D721Med (cell line): ENCODE measurements around the gene TSHZ1.

Experiments used
- DNase-seq: peaks from one replicate; pipeline ENCODE4 v3.0.0; 2011; ENCODE audit warnings: low spot score; ENCODE audit not compliant: insufficient read length
- FAIRE-seq: peaks from 2 replicates; lab custom pipeline; 2011; peaks lifted over from hg19 to GRCh38; lab: Jason Lieb, UNC
- TF ChIP-seq, protein P1 (sequence below): IDR thresholded peaks from 2 replicates; pipeline ENCODE4 v1.5.1; 2012; ENCODE audit warnings: mild to moderate bottlenecking, control low read depth; ENCODE audit not compliant: insufficient read depth; ENCODE audit errors: missing control alignments

TSHZ1 gene

DNA sequence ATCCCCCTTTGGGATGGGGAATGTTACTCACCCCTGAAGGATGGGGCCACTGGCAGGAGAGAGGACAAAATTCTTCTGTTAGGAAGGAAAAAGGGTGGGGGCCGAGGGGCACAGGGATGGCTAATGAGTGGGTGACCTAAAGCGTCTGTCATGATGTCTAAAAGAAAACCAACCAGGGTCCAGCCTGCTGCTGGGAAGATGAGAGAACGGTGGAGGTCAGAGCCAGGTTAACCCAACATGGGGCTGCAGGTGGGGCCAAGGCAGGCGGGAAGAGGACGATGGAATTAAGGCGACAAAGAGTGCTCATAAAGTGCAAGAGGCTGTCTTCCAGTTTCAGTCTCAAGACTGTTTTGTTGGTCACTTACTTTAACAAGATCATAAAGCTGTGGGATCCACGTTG is 126.8 kb downstream of the TSHZ1 start:
- DNase-seq (no peak), FAIRE-seq (no peak)
- TF ChIP-seq, protein P1, sequence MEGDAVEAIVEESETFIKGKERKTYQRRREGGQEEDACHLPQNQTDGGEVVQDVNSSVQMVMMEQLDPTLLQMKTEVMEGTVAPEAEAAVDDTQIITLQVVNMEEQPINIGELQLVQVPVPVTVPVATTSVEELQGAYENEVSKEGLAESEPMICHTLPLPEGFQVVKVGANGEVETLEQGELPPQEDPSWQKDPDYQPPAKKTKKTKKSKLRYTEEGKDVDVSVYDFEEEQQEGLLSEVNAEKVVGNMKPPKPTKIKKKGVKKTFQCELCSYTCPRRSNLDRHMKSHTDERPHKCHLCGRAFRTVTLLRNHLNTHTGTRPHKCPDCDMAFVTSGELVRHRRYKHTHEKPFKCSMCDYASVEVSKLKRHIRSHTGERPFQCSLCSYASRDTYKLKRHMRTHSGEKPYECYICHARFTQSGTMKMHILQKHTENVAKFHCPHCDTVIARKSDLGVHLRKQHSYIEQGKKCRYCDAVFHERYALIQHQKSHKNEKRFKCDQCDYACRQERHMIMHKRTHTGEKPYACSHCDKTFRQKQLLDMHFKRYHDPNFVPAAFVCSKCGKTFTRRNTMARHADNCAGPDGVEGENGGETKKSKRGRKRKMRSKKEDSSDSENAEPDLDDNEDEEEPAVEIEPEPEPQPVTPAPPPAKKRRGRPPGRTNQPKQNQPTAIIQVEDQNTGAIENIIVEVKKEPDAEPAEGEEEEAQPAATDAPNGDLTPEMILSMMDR: no peak

DNA sequence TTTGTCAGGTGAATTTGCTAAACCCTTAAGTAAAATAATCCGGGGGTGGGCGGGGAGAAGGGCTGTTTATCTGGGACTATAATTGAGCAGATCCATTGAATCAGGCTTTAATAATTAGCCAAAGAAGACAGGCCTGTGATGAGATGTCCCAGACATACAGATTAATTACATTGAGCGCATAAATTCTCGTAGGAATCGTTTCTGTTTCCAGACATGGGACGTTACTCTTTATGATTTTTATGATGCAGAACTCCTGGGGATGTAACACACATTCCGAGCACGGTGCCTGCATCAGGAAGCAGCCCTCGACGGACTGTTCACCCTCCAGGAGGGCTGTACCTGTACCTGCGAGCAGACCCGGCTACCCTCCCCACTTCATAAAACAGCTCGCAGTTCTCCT is 128.0 kb downstream of the TSHZ1 start:
- DNase-seq: no peak
- FAIRE-seq: peak; percentile 46
- TF ChIP-seq, protein P1: no peak
